Liver (tissue), 9 donors: ENCODE data around the gene GIT2. TPM values are rescaled to one million over a fixed set of nuclear protein-coding genes. Genes with fewer than 3 reads are reported as not detected.

ENCODE experiments used
- DNase-seq: peaks from one replicate; pipeline ENCODE4 v3.0.0-alpha.2; 2017; ENCODE audit warnings: low spot score
- H3K27ac ChIP-seq, 2 donors: one replicate each; pipeline ENCODE4 v1.7.0; 2013; ENCODE audit warnings: inconsistent platforms in 2 of 2, low read length in 2 of 2, control low read depth in 1 of 2, low read depth in 1 of 2, mild to moderate bottlenecking in 1 of 2
- H3K27me3 ChIP-seq, 4 donors: one replicate each; pipeline versions ENCODE4 v1.6.1 to v1.7.0; 2013; ENCODE audit warnings: low read length in 3 of 4, inconsistent platforms in 1 of 4, mild to moderate bottlenecking in 1 of 4, moderate library complexity in 1 of 4; ENCODE audit not compliant: control insufficient read depth in 4 of 4, insufficient read depth in 4 of 4
- H3K36me3 ChIP-seq, 4 donors: one replicate each; pipeline versions ENCODE4 v1.6.1 to v1.7.0; 2013; ENCODE audit warnings: low read length in 3 of 4, mild to moderate bottlenecking in 3 of 4, low read depth in 1 of 4, moderate library complexity in 1 of 4; ENCODE audit not compliant: control insufficient read depth in 4 of 4, insufficient read depth in 3 of 4
- H3K4me1 ChIP-seq, 4 donors: one replicate each; pipeline versions ENCODE4 v1.6.1 to v1.7.0; 2013; ENCODE audit warnings: low read length in 3 of 4, mild to moderate bottlenecking in 3 of 4, moderate library complexity in 1 of 4; ENCODE audit not compliant: control insufficient read depth in 4 of 4, insufficient read depth in 4 of 4
- H3K4me3 ChIP-seq, 3 donors: one replicate each; pipeline versions ENCODE4 v1.6.1 to v1.7.0; 2013; ENCODE audit warnings: low read length in 3 of 3, control low read depth in 1 of 3, low read depth in 1 of 3, mild to moderate bottlenecking in 1 of 3
- H3K9ac ChIP-seq, 2 donors: one replicate each; pipeline ENCODE4 v1.7.0; 2013; ENCODE audit warnings: low read length in 2 of 2, mild to moderate bottlenecking in 2 of 2, moderate library complexity in 2 of 2, control low read depth in 1 of 2, low read depth in 1 of 2
- H3K9me3 ChIP-seq, 4 donors: one replicate each; pipeline versions ENCODE4 v1.6.1 to v1.7.0; 2013; ENCODE audit warnings: low read length in 3 of 4; ENCODE audit not compliant: control insufficient read depth in 4 of 4
- EGR1 ChIP-seq, 2 donors: IDR thresholded peaks; 2 replicates each; pipeline ENCODE4 v1.6.1; 2016 to 2018; ENCODE audit warnings: antibody characterized with exemption in 2 of 2, low read depth in 2 of 2
- FOXA1 ChIP-seq: IDR thresholded peaks from 2 replicates; pipeline ENCODE4 v1.6.1; 2016; ENCODE audit warnings: antibody characterized with exemption
- FOXA2 ChIP-seq: IDR thresholded peaks from 2 replicates; pipeline ENCODE4 v1.6.1; 2016; ENCODE audit warnings: antibody characterized with exemption
- GABPA ChIP-seq, 2 donors: IDR thresholded peaks in 1 of 2; conservative IDR thresholded peaks in 1 of 2; 2 replicates each; pipeline ENCODE4 v1.6.1; 2016; ENCODE audit warnings: antibody characterized with exemption in 2 of 2, mild to moderate bottlenecking in 1 of 2, moderate library complexity in 1 of 2
- HNF4A ChIP-seq, 2 donors: conservative IDR thresholded peaks; 2 replicates each; pipeline ENCODE4 v1.6.1; 2016; ENCODE audit warnings: antibody characterized with exemption in 2 of 2, mild to moderate bottlenecking in 2 of 2
- HNF4G ChIP-seq: IDR thresholded peaks from 2 replicates; pipeline ENCODE4 v1.6.1; 2016; ENCODE audit warnings: antibody characterized with exemption
- JUND ChIP-seq, 2 donors: IDR thresholded peaks; 2 replicates each; pipeline ENCODE4 v1.6.1; 2016; ENCODE audit warnings: antibody characterized with exemption in 2 of 2
- MAX ChIP-seq: IDR thresholded peaks from 2 replicates; pipeline ENCODE4 v1.6.1; 2016; ENCODE audit warnings: antibody characterized with exemption
- NR2F2 ChIP-seq: IDR thresholded peaks from 2 replicates; pipeline ENCODE4 v1.6.1; 2016; ENCODE audit warnings: antibody characterized with exemption
- RAD21 ChIP-seq, 2 donors: IDR thresholded peaks; 2 replicates each; pipeline ENCODE4 v1.6.1; 2016; ENCODE audit warnings: antibody characterized with exemption in 2 of 2, mild to moderate bottlenecking in 2 of 2
- RXRA ChIP-seq, 2 donors: IDR thresholded peaks; 2 replicates each; pipeline ENCODE4 v1.6.1; 2017 to 2018; ENCODE audit warnings: antibody characterized with exemption in 2 of 2, mild to moderate bottlenecking in 1 of 2
- SP1 ChIP-seq: IDR thresholded peaks from 2 replicates; pipeline ENCODE4 v1.6.1; 2018; ENCODE audit warnings: antibody characterized with exemption, mild to moderate bottlenecking
- YY1 ChIP-seq: IDR thresholded peaks from 2 replicates; pipeline ENCODE4 v1.6.1; 2016; ENCODE audit warnings: antibody characterized with exemption, mild to moderate bottlenecking
- ZBTB33 ChIP-seq: IDR thresholded peaks from 2 replicates; pipeline ENCODE4 v1.6.1; 2016; ENCODE audit warnings: antibody characterized with exemption
- WGBS: extraction: QIAGEN DNeasy Blood & Tissue Kit; methylation state at CpG from one replicate; pipeline ENCODE4 v1.1.7; 2013; 5-methylcytosine and 5-hydroxymethylcytosine counted together
- polyA plus RNA-seq, 2 donors: library from polyadenylated mRNA; stranded (reverse) in 1 of 2; unstranded in 1 of 2; fragments of 200-250 nt in 1 of 2; fragments of >200 nt in 1 of 2; fragmentation: Nextera tagmentation in 1 of 2; extraction: Ambion mirVana in 1 of 2; gene quantifications; one replicate each; pipeline versions ENCODE4 v1.2.1 to v1.2.3, GENCODE V29; 2013 to 2015
- total RNA-seq, 2 donors: library from RNA; depleted of rRNA; stranded (reverse); fragments of >200 nt; gene quantifications; one replicate each; pipeline ENCODE4 v1.2.3, GENCODE V29; 2014
- TF ChIP-seq, protein P1 (sequence below): IDR thresholded peaks from 2 replicates; pipeline ENCODE4 v1.6.1; 2016; ENCODE audit warnings: antibody characterized with exemption
- TF ChIP-seq, protein P2 (sequence below): IDR thresholded peaks from 2 replicates; pipeline ENCODE4 v1.6.1; 2016; ENCODE audit warnings: antibody characterized with exemption, mild to moderate bottlenecking
- donor health status: healthy.
- donor health status: healthy.
- donor health status: healthy.
- donor health status: healthy.
- donor health status: healthy.

GIT2 gene
- total and polyA plus RNA-seq, 4 donors, result 6.7 to 30.4 (median 16.7) TPM

GRCh38 chr12:109919456-109919855 lies 76.7 kb downstream of the GIT2 start:
- 87% methylated on average over 10 of the region's 10 CpGs for WGBS
- H3K36me3 ChIP-seq, result peaks cover 9 to 38% (median 31%) of the 10 kb centered on the region in 4 donors

DNA sequence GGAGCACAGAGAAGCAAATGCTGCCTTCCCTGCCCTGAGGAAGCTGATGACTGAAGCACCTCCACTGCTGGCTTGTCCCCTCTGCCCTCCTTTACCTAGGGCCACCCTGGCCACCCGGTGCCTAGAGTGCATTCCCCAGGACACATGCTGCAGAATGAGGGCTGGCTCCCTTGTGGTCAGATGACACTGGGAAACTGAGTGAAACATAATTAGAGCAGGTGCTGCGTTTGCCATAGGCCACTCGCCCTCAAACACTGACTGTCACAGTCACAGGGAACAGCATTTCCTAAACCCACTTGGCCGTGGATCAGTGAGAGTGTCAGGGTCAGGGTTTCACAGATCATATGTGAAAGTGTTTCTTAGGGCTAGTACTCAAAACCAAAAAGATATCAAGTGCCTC lies 80.1 kb downstream of the GIT2 start:
- Histone ChIP-seq H3K36me3 (peaks cover 9 to 45% (median 37%) of the 10 kb centered on the region in 4 donors), H3K4me1 (peaks cover 0 to 1% (median under 1%) of the 10 kb centered on the region in 4 donors), H3K27me3 (no peaks in the 10 kb centered on the region), H3K4me3 (no peak overlapping the region), H3K9ac (no peak overlapping the region), H3K27ac (no peak overlapping the region), H3K9me3 (no peaks in the 10 kb centered on the region)
- WGBS, result 93% methylated on average over 4 of the region's 4 CpGs
- DNase-seq, result no peak
- TF ChIP-seq EGR1 (IDR thresholded peaks at IDR 0.05; ENCODE audit: low read depth in 2 of 2) (no peak), RXRA (IDR thresholded peaks at IDR 0.05) (no peak), HNF4G (no peak), MAX (no peak), FOXA2 (no peak), SP1 (no peak), ZBTB33 (no peak), YY1 (no peak), NR2F2 (no peak), RAD21 (IDR thresholded peaks at IDR 0.05) (no peak)
- TF ChIP-seq, protein P1, sequence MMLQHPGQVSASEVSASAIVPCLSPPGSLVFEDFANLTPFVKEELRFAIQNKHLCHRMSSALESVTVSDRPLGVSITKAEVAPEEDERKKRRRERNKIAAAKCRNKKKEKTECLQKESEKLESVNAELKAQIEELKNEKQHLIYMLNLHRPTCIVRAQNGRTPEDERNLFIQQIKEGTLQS, result no peak
- TF ChIP-seq, protein P2, sequence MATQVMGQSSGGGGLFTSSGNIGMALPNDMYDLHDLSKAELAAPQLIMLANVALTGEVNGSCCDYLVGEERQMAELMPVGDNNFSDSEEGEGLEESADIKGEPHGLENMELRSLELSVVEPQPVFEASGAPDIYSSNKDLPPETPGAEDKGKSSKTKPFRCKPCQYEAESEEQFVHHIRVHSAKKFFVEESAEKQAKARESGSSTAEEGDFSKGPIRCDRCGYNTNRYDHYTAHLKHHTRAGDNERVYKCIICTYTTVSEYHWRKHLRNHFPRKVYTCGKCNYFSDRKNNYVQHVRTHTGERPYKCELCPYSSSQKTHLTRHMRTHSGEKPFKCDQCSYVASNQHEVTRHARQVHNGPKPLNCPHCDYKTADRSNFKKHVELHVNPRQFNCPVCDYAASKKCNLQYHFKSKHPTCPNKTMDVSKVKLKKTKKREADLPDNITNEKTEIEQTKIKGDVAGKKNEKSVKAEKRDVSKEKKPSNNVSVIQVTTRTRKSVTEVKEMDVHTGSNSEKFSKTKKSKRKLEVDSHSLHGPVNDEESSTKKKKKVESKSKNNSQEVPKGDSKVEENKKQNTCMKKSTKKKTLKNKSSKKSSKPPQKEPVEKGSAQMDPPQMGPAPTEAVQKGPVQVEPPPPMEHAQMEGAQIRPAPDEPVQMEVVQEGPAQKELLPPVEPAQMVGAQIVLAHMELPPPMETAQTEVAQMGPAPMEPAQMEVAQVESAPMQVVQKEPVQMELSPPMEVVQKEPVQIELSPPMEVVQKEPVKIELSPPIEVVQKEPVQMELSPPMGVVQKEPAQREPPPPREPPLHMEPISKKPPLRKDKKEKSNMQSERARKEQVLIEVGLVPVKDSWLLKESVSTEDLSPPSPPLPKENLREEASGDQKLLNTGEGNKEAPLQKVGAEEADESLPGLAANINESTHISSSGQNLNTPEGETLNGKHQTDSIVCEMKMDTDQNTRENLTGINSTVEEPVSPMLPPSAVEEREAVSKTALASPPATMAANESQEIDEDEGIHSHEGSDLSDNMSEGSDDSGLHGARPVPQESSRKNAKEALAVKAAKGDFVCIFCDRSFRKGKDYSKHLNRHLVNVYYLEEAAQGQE, result no peak

More at GRCh38 chr12:109919456-109919855, 76.7 kb downstream of the GIT2 start:
- Histone ChIP-seq H3K27me3 (no peaks in the 10 kb centered on the region), H3K27ac (no peak overlapping the region), H3K9me3 (no peaks in the 10 kb centered on the region), H3K9ac (no peak overlapping the region), H3K4me1 (no peaks in the 10 kb centered on the region), H3K4me3 (no peak overlapping the region)
- no peak for TF ChIP-seq RAD21 (IDR thresholded peaks at IDR 0.05)
- no peak for TF ChIP-seq HNF4A (conservative IDR thresholded peaks at IDR 0.05)
- TF ChIP-seq NR2F2, result no peak
- TF ChIP-seq RXRA (IDR thresholded peaks at IDR 0.05), result no peak
- TF ChIP-seq, protein P1, result no peak
- TF ChIP-seq JUND (IDR thresholded peaks at IDR 0.05), result no peak
- no peak for TF ChIP-seq FOXA1
- TF ChIP-seq, protein P2, result no peak
- no peak for TF ChIP-seq FOXA2
- TF ChIP-seq SP1, result no peak
- no peak for TF ChIP-seq MAX
- TF ChIP-seq GABPA (IDR thresholded peaks at IDR 0.05 in 1 of 2, conservative IDR thresholded peaks at IDR 0.05 in 1 of 2), result no peak
- no peak for TF ChIP-seq YY1
- no peak for DNase-seq
